Activated naive CD4-positive, alpha-beta T cell treated with anti-CD3 and anti-CD28 coated beads, Interleukin-2, amount 10 ng/mL, durations not matched to agents 5 hours and 36 hours (primary cell): ENCODE results near the gene VCX. TPM values are rescaled to one million over a fixed set of nuclear protein-coding genes. Genes with fewer than 3 reads are reported as not detected.

Source experiments
- total RNA-seq, 2 experiments: library from RNA; stranded (reverse); gene quantifications; one replicate each; pipeline ENCODE4 v1.2.3, GENCODE V29; 2021

The VCX gene
- total RNA-seq, result not detected

DNA sequence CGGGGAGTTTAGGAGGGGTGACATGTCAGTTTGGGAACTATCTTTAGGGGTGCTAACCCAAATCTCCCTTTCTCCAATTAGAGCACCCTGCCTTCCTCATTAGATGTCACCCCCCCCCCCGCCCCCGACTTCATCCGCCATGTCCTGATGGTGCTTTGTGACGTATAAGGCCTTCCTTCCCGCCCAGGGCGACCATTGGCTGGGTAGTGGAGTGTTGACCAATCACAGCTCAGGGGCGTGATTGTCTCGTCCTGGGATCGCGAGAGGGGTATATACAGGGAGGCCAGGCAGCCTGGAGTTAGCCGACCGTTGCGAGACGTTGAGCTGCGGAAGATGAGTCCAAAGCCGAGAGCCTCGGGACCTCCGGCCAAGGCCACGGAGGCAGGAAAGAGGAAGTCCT is at the start of gene VCX:
VCX (plus strand) TSS at position 301 of the 400 bp plus-strand sequence; CDS start at position 334, 33 bp downstream.

Other genes starting within 250 kb of the VCX start
- 1 to 10 TPM; 6.1 to 6.8 TPM for gene PNPLA4, start 84.2 kb downstream of the VCX start, total RNA-seq